ENCODE measurements around the gene G6PC1. TPM values are rescaled to one million over a fixed set of nuclear protein-coding genes. Genes with fewer than 3 reads are reported as not detected.
"Not testable (repeated sequence)": the region's sequence is repeated elsewhere in the genome, so short reads cannot be mapped to it uniquely, and the experiment has no call there.

The G6PC1 gene
- total RNA-seq, 4 donors from 2014 or later, result not detected

GRCh38 chr17:42878123-42878880 is 22.3 kb upstream of the G6PC1 start:
- no peak overlapping the region for H3K4me3 ChIP-seq (replicated peaks in 1 of 3)
- H3K36me3 ChIP-seq, result no peaks in the 10 kb centered on the region
- H3K27ac ChIP-seq, result no peak overlapping the region
- DNase-seq, result peak; percentile 49 to 61
- H3K4me1 ChIP-seq, result peaks cover 0 to 30% of the 10 kb centered on the region in 2 donors
- TF ChIP-seq POLR2A (IDR thresholded peaks at IDR 0.05), result no peak
- 32 to 38% methylated on average over 12 to 13 of the region's 13 CpGs for WGBS, 2 donors
- no peaks in the 10 kb centered on the region for H3K27me3 ChIP-seq
- H3K9me3 ChIP-seq, result no peaks in the 10 kb centered on the region
- intact Hi-C loops (cut with DNase I), result no loop called here

GRCh38 chr17:42878924-42879595 is 21.5 kb upstream of the G6PC1 start:
- H3K4me1 ChIP-seq, result peaks cover 0 to 32% of the 10 kb centered on the region in 2 donors
- H3K27me3 ChIP-seq, result no peaks in the 10 kb centered on the region
- DNase-seq, result no peak
- no peak overlapping the region for H3K4me3 ChIP-seq (replicated peaks in 1 of 3)
- TF ChIP-seq CTCF (IDR thresholded peaks at IDR 0.05) (no peak), POLR2A (IDR thresholded peaks at IDR 0.05) (no peak)
- H3K36me3 ChIP-seq, result no peaks in the 10 kb centered on the region
- intact Hi-C loops (cut with DNase I), result no loop called here
- H3K9me3 ChIP-seq, result no peaks in the 10 kb centered on the region
- 86 to 88% methylated on average over 8 of the region's 8 CpGs for WGBS, 2 donors
- H3K27ac ChIP-seq, result no peak overlapping the region

- Histone ChIP-seq H3K4me3 (replicated peaks in 1 of 3) (no peak overlapping the region), H3K27ac (no peak overlapping the region), H3K4me1 (peaks cover 0 to 35% of the 10 kb centered on the region in 2 donors), H3K27me3 (no peaks in the 10 kb centered on the region), H3K9me3 (no peaks in the 10 kb centered on the region), H3K36me3 (no peaks in the 10 kb centered on the region)
- intact Hi-C loops (cut with DNase I), result no loop called here
- DNase-seq, result no peak
- WGBS, 2 donors, result 66 to 72% methylated on average over 4 to 6 of the region's 6 CpGs
- TF ChIP-seq CTCF (IDR thresholded peaks at IDR 0.05), result no peak
- TF ChIP-seq POLR2A (IDR thresholded peaks at IDR 0.05), result no peak
Measured at GRCh38 chr17:42879596-42879985, 21.0 kb upstream of the G6PC1 start.

GRCh38 chr17:42880776-42881310 is 19.8 kb upstream of the G6PC1 start:
- WGBS, 2 donors, result 76 to 84% methylated on average over 5 of the region's 5 CpGs
- no peaks in the 10 kb centered on the region for H3K36me3 ChIP-seq
- intact Hi-C loops (cut with DNase I), result no loop called here
- H3K4me1 ChIP-seq, result peaks cover 0 to 43% of the 10 kb centered on the region in 2 donors
- no peak for DNase-seq
- no peak overlapping the region for H3K27ac ChIP-seq
- no peak for TF ChIP-seq CTCF (IDR thresholded peaks at IDR 0.05)
- no peak for TF ChIP-seq POLR2A (IDR thresholded peaks at IDR 0.05)
- no peaks in the 10 kb centered on the region for H3K9me3 ChIP-seq
- no peaks in the 10 kb centered on the region for H3K27me3 ChIP-seq
- no peak overlapping the region for H3K4me3 ChIP-seq (replicated peaks in 1 of 3)

GRCh38 chr17:42881706-42882105 is 18.9 kb upstream of the G6PC1 start:
- H3K27me3 ChIP-seq; H3K36me3 ChIP-seq; H3K4me3 ChIP-seq (replicated peaks in 1 of 3); intact Hi-C loops (cut with DNase I); H3K9me3 ChIP-seq: not testable (repeated sequence)
- 43 to 47% methylated on average over 6 of the region's 6 CpGs for WGBS, 2 donors
- Histone ChIP-seq H3K27ac (peak overlapping the region in 1 of 3 donors; percentile 14), H3K4me1 (peaks cover 0 to 45% of the 10 kb centered on the region in 2 donors)
- DNase-seq, result peak; percentile 75 to 77

GRCh38 chr17:42882166-42882565 is 18.4 kb upstream of the G6PC1 start:
- intact Hi-C loops (cut with DNase I), result no loop called here
- Histone ChIP-seq H3K36me3 (no peaks in the 10 kb centered on the region), H3K9me3 (no peaks in the 10 kb centered on the region), H3K27me3 (no peaks in the 10 kb centered on the region), H3K4me3 (replicated peaks in 1 of 3) (no peak overlapping the region), H3K4me1 (peaks cover 0 to 49% of the 10 kb centered on the region in 2 donors), H3K27ac (peak overlapping the region in 1 of 3 donors; percentile 14)
- TF ChIP-seq POLR2A (IDR thresholded peaks at IDR 0.05) (no peak), CTCF (IDR thresholded peaks at IDR 0.05) (no peak)
- no peak for DNase-seq
- WGBS, 2 donors, result 79 to 88% methylated on average over 8 of the region's 8 CpGs

Measured in thyroid gland (tissue), 4 donors.